Left lung (tissue), 10 donors: ENCODE data around the gene NXT1. TPM values are rescaled to one million over a fixed set of nuclear protein-coding genes. Genes with fewer than 3 reads are reported as not detected.

Experiments used
- ATAC-seq: fragments of 200-7000 bp; cut with Tn5 transposase; one replicate; pipeline ENCODE4 v1.9.1; 2020; ENCODE audit warnings: moderate library complexity
- DNase-seq, 4 donors: peaks; one replicate each; pipeline ENCODE4 v3.0.0-alpha.2; 2013 to 2020
- H3K27ac ChIP-seq, 2 donors: fragments of 200-600 bp; sonication (generic) in 1 of 2; one replicate each; pipeline versions ENCODE4 v1.5.0 to v1.8.0; 2020 to 2021
- H3K27me3 ChIP-seq, 2 donors: fragments of 200-600 bp; sonication (generic) in 1 of 2; one replicate each; pipeline versions ENCODE4 v1.5.0 to v1.8.0; 2020 to 2021
- H3K36me3 ChIP-seq, 2 donors: fragments of 200-600 bp; sonication (generic) in 1 of 2; one replicate each; pipeline versions ENCODE4 v1.5.0 to v1.8.0; 2020 to 2021
- H3K4me1 ChIP-seq, 2 donors: fragments of 200-600 bp; one replicate each; pipeline ENCODE4 v1.8.0; 2021
- H3K4me3 ChIP-seq, 2 donors: fragments of 200-600 bp; sonication (generic) in 1 of 2; one replicate each; pipeline versions ENCODE4 v1.5.0 to v1.8.0; 2020 to 2021; ENCODE audit warnings: mild to moderate bottlenecking in 1 of 2
- H3K9me3 ChIP-seq, 2 donors: fragments of 200-600 bp; sonication (generic) in 1 of 2; one replicate each; pipeline versions ENCODE4 v1.5.0 to v1.8.0; 2020 to 2021
- intact Hi-C, 2 donors: fragments of 100-400 bp; cut with DNase I; formaldehyde crosslinking; loops; one replicate each; pipeline versions ENCODE4 v1.11.2 to v1.14.2; 2022
- polyA plus RNA-seq, 6 donors: library from polyadenylated mRNA; unstranded; fragments of 120-200 nt; gene quantifications; one replicate each; pipeline ENCODE4 v1.2.1, GENCODE V29; 2013; ENCODE audit not compliant: insufficient read length in 6 of 6
- total RNA-seq, 2 donors: library from RNA; stranded (reverse); fragmentation: NEBNext Ultra II Directional; extraction: Animal tissue kit (Norgen Biotek cat#: 25700); gene quantifications; one replicate each; pipeline ENCODE4 v1.2.1, GENCODE V29; 2021
- TF ChIP-seq, protein P1 (sequence below), 2 donors: fragments of 200-600 bp; sonication (generic) in 1 of 2; IDR thresholded peaks; one replicate each; pipeline versions ENCODE4 v1.5.0 to v1.8.0; 2021; ENCODE audit warnings: antibody characterized with exemption in 2 of 2
- donor health status: DM: no; HTN: yes; CAD: no.
- donor health status: DM: no; HTN: no; CAD: no.

Gene NXT1
- total and polyA plus RNA-seq, 8 donors, result 12.0 to 19.4 (median 16.2) TPM

DNA sequence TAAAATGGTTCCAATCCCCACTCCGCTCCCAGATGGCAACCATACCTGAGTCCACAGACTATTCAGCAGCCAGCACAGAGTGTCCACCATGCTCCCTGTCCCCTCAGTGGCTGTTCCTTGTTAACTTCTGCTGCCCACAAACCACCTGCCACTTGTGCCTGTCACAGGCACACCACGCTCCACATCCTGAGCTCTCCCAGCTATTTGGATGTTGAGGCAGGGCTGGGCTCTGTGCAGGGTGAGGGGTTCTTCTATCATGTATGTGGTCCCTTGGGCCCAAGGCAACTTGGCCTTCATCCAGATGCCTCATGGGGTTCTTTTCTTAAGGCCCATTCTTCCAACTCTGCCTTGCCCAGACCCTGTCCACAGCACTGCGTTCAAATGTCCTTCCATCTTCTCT lies 34.0 kb upstream of the NXT1 start:
- intact Hi-C loops, result no loop called here

GRCh38 chr20:23317081-23317480 lies 33.5 kb upstream of the NXT1 start:
- H3K9me3 ChIP-seq, result peaks cover 0 to 2% of the 10 kb centered on the region in 2 donors
- TF ChIP-seq, protein P1, sequence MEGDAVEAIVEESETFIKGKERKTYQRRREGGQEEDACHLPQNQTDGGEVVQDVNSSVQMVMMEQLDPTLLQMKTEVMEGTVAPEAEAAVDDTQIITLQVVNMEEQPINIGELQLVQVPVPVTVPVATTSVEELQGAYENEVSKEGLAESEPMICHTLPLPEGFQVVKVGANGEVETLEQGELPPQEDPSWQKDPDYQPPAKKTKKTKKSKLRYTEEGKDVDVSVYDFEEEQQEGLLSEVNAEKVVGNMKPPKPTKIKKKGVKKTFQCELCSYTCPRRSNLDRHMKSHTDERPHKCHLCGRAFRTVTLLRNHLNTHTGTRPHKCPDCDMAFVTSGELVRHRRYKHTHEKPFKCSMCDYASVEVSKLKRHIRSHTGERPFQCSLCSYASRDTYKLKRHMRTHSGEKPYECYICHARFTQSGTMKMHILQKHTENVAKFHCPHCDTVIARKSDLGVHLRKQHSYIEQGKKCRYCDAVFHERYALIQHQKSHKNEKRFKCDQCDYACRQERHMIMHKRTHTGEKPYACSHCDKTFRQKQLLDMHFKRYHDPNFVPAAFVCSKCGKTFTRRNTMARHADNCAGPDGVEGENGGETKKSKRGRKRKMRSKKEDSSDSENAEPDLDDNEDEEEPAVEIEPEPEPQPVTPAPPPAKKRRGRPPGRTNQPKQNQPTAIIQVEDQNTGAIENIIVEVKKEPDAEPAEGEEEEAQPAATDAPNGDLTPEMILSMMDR (IDR thresholded peaks at IDR 0.05), result no peak
- no peak overlapping the region for H3K27ac ChIP-seq
- H3K4me1 ChIP-seq, result no peaks in the 10 kb centered on the region
- H3K4me3 ChIP-seq, result no peak overlapping the region
- H3K27me3 ChIP-seq, result no peaks in the 10 kb centered on the region
- no peaks in the 10 kb centered on the region for H3K36me3 ChIP-seq
- intact Hi-C loops, result no loop called here
- ATAC-seq, result no peak
- DNase-seq, result no peak

More for the DNA sequence above, 34.0 kb upstream of the NXT1 start:
- ATAC-seq, result no peak
- H3K27me3 ChIP-seq, result no peaks in the 10 kb centered on the region
- TF ChIP-seq, protein P1 (IDR thresholded peaks at IDR 0.05), result no peak
- peaks cover 0 to 2% of the 10 kb centered on the region in 2 donors for H3K9me3 ChIP-seq
- H3K4me3 ChIP-seq, result no peak overlapping the region
- DNase-seq, result no peak
- H3K27ac ChIP-seq, result no peak overlapping the region
- no peaks in the 10 kb centered on the region for H3K36me3 ChIP-seq
- no peaks in the 10 kb centered on the region for H3K4me1 ChIP-seq

GRCh38 chr20:23318347-23318746 lies 32.2 kb upstream of the NXT1 start:
- DNase-seq, result no peak
- no peaks in the 10 kb centered on the region for H3K27me3 ChIP-seq
- no peaks in the 10 kb centered on the region for H3K4me1 ChIP-seq
- ATAC-seq, result no peak
- H3K9me3 ChIP-seq, result peaks cover 0 to 2% of the 10 kb centered on the region in 2 donors
- H3K4me3 ChIP-seq, result no peak overlapping the region
- TF ChIP-seq, protein P1 (IDR thresholded peaks at IDR 0.05), result no peak
- H3K36me3 ChIP-seq, result no peaks in the 10 kb centered on the region
- intact Hi-C loops, result no loop called here
- no peak overlapping the region for H3K27ac ChIP-seq

DNA sequence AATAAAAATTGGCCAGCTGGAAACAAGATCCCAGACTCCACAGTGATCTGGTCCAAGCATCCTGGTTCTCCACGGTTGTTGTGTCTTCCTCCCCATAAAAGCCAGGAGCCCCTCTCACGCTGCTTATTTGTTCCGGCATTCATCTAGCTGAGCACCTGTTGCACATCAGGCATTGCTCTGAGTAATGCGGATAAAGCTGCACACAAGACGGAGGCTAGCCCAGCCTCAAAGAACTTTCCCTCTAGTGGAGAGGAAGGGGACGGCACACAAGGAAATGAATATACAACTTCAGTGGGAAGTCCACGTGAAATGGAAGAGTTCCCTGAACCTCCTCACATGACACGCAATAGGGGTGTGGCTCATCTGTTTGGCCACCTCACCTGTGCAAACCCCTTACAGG lies 30.3 kb upstream of the NXT1 start:
- peaks cover 0 to 2% of the 10 kb centered on the region in 2 donors for H3K9me3 ChIP-seq
- no peak overlapping the region for H3K27ac ChIP-seq
- no peak overlapping the region for H3K4me3 ChIP-seq
- TF ChIP-seq, protein P1 (IDR thresholded peaks at IDR 0.05), result peak; percentile 13 to 31
- H3K4me1 ChIP-seq, result no peaks in the 10 kb centered on the region
- DNase-seq (no peak), ATAC-seq (no peak)
- H3K27me3 ChIP-seq, result no peaks in the 10 kb centered on the region
- intact Hi-C loops, result no loop called here
- no peaks in the 10 kb centered on the region for H3K36me3 ChIP-seq

DNA sequence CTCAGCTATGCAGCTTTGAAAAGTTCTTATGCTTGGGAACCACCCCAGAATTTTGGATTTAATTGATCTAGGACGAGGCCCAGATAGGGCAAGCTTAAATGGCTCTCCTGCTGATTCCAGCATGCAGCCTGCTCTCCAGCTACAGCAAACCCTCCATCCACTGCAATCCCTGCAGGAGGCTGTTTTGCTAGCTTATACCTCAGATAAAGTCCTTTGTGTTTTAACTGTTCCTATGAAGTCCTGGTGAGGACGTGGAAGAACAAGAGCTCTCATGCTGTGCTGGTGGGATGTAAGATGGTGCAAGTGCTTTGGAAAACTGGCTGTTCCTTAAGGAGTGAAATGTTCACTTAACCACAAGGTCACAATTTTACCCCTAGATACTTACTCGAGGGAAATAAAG lies 25.5 kb upstream of the NXT1 start:
- peaks cover 0 to 2% of the 10 kb centered on the region in 2 donors for H3K9me3 ChIP-seq
- H3K27ac ChIP-seq, result no peak overlapping the region
- ATAC-seq, result no peak
- H3K27me3 ChIP-seq, result no peaks in the 10 kb centered on the region
- no peaks in the 10 kb centered on the region for H3K36me3 ChIP-seq
- H3K4me1 ChIP-seq, result no peaks in the 10 kb centered on the region
- TF ChIP-seq, protein P1 (IDR thresholded peaks at IDR 0.05), result no peak
- H3K4me3 ChIP-seq, result no peak overlapping the region
- DNase-seq, result no peak
- intact Hi-C loops, result no loop called here
